HG03354 (cell line): ENCODE measurements around the gene C1orf159.
A peak's percentile ranks its signal among the peaks of the same experiment; 100 is the strongest.
"Not testable (repeated sequence)": the region's sequence is repeated elsewhere in the genome, so short reads cannot be mapped to it uniquely, and the experiment has no call there.

Experiments
- ATAC-seq: cut with Tn5 transposase; IDR thresholded peaks from one replicate; pipeline ENCODE4 v1.9.1; 2021; ENCODE audit warnings: mild to moderate bottlenecking; ENCODE audit not compliant: unreplicated experiment, poor library complexity, severe bottlenecking

C1orf159 gene

DNA sequence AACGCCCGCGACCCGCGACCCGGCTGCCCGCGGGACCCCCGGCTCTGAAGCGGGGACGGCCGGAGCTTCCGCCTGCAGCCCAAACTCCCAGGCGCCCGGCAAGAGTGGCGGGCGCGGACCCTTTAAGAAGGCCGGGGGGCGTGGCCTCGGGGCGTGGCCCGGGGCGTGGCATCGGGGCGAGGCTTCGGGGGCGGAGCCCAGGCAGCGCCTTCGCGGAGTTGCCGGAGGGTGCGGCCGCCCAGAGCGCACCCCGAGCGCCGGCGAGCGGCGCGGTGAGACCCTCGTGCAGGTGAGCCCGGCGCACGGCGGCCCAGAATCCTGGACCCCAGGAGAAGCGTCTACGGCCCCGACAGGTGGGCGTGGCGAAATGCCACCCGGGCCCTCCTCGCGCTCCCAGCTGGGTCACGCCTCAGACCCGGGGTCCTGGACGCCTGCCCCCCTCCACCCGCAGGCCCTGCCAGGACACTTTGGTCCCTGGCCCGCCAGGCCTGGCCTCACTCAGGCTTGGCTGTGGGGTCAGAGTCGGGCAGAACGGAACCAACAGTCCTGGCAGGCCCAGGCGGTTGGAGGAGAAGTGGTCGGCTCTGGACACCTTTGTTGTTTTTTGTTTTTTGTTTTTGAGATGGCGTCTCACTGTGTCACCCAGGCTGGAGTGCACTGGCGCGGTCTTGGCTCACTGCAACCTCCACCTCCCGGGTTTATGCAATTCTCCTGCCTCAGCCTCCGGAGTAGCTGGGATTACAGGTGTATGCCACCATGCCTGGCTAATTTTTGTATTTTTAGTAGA, 56.2 kb downstream of the C1orf159 start:
- ATAC-seq = peak; percentile 77

DNA sequence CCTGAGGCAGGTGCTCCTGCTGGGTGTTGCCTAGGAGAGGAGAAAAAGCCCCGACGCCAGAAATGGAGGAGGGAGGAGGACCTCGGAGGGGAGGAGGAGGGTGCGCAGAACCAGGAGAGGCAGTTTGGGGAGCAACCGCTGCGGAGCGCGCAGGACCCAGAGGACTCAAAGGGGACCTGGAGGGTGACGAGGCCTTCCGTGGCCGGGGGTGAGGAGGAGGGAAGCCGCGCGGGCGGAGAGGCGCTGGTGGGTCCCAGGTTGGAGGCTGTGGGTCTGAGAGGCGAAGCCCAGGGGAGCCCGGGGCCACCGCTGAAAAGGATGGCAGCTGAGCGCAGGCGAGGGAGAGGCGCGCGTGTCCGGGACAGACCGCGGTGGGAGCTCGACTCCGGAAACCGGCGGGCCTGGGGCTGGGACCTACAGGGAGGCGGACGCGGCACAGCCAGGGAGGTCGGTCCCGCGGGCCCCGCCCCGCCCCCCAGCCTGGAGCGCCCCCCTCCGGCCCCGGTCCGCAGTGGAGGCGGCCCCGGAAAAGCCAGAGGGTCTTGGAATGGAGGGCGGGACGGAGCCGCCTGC, 56.9 kb downstream of the C1orf159 start:
- ATAC-seq = peak; percentile 39

- ATAC-seq = no peak
Measured at GRCh38 chr1:1058088-1058905, 57.6 kb downstream of the C1orf159 start.

DNA sequence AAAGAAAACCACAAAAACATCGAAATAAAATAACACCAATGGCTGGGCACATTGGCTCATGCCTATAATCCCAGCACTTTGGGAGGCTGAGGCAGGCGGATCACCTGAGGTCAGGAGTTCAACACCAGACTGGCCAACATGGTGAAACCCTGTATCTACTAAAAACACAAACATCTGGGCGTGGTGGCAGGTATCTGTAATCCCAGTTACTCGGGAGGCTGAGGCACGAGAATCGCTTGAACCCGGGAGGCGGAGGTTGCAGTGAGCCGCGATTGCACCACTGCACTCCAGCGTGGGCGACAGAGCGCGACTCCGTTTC, 58.2 kb downstream of the C1orf159 start:
- ATAC-seq = not testable (repeated sequence)

DNA sequence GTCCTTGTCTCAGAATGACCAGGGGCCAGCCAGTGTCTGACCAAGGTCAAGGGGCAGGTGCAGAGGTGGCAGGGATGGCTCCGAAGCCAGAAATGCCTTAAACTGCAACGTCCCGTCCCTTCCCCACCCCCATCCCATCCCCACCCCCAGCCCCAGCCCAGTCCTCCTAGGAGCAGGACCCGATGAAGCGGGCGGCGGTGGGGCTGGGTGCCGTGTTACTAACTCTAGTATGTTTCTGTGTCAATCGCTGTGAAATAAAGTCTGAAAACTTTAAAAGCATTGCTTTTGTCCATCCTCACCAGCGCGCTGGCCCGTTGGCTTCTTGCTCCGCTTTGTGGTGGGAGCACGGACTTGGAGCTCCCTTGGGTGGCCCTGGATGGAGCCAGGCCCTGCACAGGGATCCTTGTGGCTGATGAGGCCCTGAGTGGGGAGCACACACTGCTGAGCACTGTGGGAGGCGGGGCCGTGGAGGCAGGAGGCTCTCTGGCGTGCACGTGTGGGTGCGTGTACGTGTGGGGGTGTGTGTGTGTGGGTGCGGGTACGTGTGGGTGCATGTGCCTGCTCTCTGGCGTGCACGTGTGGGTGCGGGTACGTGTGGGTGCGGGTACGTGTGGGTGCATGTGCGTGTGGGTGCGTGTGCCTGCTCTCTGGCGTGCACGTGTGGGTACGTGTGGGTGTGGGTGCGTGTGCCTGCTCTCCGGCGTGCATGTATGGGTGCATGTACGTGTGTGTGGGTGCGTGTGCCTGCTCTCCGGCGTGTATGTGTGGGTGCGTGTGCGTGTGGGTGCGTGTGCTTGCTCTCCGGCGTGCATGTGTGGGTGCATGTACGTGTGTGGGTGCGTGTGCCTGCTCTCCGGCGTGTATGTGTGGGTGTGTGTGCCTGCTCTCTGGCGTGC, 59.8 kb downstream of the C1orf159 start:
- ATAC-seq = no peak

DNA sequence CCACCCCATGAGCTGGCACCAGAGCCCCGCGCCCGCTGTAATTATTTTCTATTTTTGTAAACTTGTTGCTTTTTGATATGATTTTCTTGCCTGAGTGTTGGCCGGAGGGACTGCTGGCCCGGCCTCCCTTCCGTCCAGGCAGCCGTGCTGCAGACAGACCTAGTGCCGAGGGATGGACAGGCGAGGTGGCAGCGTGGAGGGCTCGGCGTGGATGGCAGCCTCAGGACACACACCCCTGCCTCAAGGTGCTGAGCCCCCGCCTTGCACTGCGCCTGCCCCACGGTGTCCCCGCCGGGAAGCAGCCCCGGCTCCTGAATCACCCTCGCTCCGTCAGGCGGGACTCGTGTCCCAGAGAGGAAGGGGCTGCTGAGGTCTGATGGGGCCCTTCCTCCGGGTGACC, 60.9 kb downstream of the C1orf159 start:
- ATAC-seq = no peak

DNA sequence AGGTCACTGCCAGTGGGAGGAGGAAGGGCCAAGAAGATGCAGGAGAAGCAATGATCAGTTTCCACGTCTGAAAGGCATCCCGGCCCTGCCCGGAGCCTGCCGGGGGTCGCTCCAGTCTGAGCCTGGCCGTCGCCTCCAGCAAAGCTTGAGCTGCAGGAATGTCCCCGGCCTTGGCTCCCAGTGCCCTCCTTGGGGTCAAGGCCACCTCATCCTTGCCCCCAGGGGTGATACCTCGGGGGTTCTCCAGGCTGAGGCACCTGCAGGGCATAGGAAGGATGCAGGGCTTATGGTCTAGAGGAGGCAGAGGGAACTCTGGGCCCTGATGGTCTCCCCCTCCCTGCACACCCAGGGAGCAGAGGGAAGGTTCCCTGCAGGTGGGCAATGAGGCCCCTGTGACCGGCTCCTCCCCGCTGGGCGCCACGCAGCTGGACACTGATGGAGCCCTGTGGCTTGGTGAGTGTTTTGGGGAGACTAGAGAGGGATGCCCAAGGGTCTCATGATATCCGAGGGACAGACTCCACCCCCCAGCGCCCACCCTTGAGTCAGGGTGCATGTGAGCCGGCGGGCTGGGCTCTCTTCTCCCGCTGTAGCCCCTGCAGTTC, 61.7 kb downstream of the C1orf159 start:
- ATAC-seq = no peak

DNA sequence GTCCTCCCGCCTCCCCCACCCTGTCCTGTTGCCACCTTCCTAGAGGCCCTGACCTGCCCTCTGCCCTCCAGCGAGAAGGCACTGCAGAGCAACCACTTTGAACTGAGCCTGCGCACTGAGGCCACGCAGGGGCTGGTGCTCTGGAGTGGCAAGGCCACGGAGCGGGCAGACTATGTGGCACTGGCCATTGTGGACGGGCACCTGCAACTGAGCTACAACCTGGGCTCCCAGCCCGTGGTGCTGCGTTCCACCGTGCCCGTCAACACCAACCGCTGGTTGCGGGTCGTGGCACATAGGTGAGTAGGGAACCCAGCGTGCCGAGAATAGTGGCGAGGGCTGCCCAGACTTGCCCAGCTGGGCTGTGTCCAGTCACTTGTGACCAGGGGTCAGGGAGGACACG, 62.2 kb downstream of the C1orf159 start:
- no peak for ATAC-seq

DNA sequence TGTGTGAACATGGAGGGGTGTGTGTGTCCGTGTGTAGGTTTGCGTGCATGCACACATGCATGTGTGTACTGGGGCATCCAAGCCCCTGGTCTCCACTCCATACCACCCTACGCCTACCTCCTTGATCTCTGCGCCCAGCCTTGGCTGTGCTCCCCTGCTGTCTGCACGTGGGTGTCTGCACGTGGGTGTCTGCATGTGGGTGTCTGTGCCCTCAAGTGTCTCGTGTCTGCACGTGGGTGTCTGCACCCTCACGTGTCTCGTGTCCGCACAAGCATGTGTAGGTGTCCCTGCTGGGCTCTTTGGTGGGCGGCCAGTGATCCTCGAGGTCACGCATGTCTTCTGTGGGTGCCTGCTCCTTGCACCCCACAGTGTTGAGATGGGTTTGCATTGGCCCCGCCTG, 62.9 kb downstream of the C1orf159 start:
- ATAC-seq = no peak

GRCh38 chr1:1052003-1052840, 63.7 kb downstream of the C1orf159 start:
- no peak for ATAC-seq

GRCh38 chr1:1051127-1051810, 64.6 kb downstream of the C1orf159 start:
- ATAC-seq = no peak

GRCh38 chr1:1050577-1051052, 65.3 kb downstream of the C1orf159 start:
- ATAC-seq = no peak

GRCh38 chr1:1049318-1050165, 66.3 kb downstream of the C1orf159 start:
- ATAC-seq = no peak

- ATAC-seq = no peak
Measured at GRCh38 chr1:1048765-1049164, 67.1 kb downstream of the C1orf159 start.

- no peak for ATAC-seq
Measured at GRCh38 chr1:1047963-1048362, 67.9 kb downstream of the C1orf159 start.

DNA sequence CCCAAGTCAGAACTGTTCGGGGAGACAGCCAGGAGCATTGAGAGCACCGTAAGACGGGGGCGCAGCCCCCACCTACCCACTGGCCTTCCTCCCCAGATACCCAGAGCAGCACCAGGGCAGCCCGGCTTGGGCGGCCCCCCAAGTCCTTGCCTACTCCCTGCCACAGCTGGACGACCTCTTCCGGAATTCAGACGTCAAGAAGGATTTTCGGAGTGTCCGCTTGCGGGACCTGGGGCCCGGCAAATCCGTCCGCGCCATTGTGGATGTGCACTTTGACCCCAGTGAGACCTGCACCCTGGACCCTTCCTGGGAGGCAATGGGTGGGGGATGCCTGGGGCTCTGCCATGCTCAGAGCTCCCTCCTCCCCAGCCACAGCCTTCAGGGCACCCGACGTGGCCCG, 68.5 kb downstream of the C1orf159 start:
- no peak for ATAC-seq

DNA sequence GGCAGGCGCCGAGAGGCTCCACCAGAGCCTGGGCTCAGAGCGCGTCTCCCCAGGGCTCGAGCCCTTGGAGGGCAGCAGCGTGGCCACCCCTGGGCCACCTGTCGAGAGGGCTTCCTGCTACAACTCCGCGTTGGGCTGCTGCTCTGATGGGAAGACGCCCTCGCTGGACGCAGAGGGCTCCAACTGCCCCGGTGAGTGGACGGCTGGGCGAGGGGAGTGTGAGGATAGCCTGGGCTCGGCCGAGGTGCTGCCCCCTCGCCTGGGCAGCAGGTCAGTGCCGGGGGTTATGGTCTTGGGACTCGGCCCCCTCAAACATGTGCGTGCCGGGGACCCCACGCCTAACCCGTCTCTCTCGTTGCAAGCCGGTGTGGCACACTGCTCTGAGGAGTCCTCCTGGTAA, 69.1 kb downstream of the C1orf159 start:
- no peak for ATAC-seq
